ENCODE results near the gene CHST4.

GRCh38 chr16:71528257-71528656 lies 2.0 kb downstream of the CHST4 start:
- TF ChIP-seq CTCF (IDR thresholded peaks at IDR 0.05; ENCODE audit: low read depth, low read length, poor library complexity, severe bottlenecking) = no peak
- no peak for TF ChIP-seq EZH2phosphoT487 (IDR thresholded peaks at IDR 0.05; ENCODE audit: borderline replicate concordance, low read length)
